ENCODE data around the gene ACSM6.

DNA sequence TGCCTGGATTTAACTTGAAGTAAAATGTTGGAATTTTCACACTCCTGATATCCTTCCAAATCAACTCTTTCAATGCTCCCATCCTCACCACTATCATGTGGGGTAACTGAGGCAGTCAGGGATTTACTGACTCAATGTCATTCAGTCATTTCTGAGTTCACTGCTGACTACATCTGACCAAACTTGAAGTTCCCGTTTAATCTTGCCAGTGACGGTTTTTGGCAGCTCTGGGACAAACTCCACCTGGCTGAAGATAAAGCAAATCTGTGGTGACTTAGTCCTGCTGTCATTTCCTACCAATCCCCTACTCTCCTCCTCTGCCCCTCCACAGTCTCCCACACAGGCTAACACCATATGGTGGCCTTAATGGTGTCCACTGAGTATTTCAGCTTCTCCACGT lies 22.7 kb upstream of the ACSM6 start:
- no peak for TF ChIP-seq NFE2L1 (CRISPR knock-in tag; IDR thresholded peaks at IDR 0.05)
- TF ChIP-seq, protein P1, sequence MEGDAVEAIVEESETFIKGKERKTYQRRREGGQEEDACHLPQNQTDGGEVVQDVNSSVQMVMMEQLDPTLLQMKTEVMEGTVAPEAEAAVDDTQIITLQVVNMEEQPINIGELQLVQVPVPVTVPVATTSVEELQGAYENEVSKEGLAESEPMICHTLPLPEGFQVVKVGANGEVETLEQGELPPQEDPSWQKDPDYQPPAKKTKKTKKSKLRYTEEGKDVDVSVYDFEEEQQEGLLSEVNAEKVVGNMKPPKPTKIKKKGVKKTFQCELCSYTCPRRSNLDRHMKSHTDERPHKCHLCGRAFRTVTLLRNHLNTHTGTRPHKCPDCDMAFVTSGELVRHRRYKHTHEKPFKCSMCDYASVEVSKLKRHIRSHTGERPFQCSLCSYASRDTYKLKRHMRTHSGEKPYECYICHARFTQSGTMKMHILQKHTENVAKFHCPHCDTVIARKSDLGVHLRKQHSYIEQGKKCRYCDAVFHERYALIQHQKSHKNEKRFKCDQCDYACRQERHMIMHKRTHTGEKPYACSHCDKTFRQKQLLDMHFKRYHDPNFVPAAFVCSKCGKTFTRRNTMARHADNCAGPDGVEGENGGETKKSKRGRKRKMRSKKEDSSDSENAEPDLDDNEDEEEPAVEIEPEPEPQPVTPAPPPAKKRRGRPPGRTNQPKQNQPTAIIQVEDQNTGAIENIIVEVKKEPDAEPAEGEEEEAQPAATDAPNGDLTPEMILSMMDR (IDR thresholded peaks at IDR 0.05) = no peak

Measured in WTC11 (cell line).